ENCODE results near the gene CAGE1.
"Not testable (repeated sequence)": the region's sequence is repeated elsewhere in the genome, so short reads cannot be mapped to it uniquely, and the experiment has no call there.

CAGE1 gene

GRCh38 chr6:7406743-7407142, 17.2 kb upstream of the CAGE1 start:
- DNase-seq: no peak

- DNase-seq: no peak
Observed at GRCh38 chr6:7404546-7404945, 15.0 kb upstream of the CAGE1 start.

- DNase-seq: no peak
Observed at GRCh38 chr6:7402716-7403115, 13.2 kb upstream of the CAGE1 start.

GRCh38 chr6:7401075-7401474, 11.5 kb upstream of the CAGE1 start:
- no peak for DNase-seq

GRCh38 chr6:7392402-7392801, 2.9 kb upstream of the CAGE1 start:
- DNase-seq: no peak

GRCh38 chr6:7391151-7391550, 1.6 kb upstream of the CAGE1 start:
- DNase-seq: no peak

- peak in 1 of 2 donors; percentile 25 for DNase-seq
Observed at GRCh38 chr6:7390226-7390878, 810 bp upstream of the CAGE1 start.

- no peak for DNase-seq
Observed at GRCh38 chr6:7389162-7389450, 436 bp downstream of the CAGE1 start.

- DNase-seq: no peak
Observed at GRCh38 chr6:7381092-7381491, 8.4 kb downstream of the CAGE1 start.

- no peak for DNase-seq
Observed at GRCh38 chr6:7378740-7379139, 10.8 kb downstream of the CAGE1 start.

GRCh38 chr6:7377961-7378360, 11.6 kb downstream of the CAGE1 start:
- no peak for DNase-seq

- no peak for DNase-seq
Observed at GRCh38 chr6:7373739-7374138, 15.8 kb downstream of the CAGE1 start.

GRCh38 chr6:7367408-7367807, 22.1 kb downstream of the CAGE1 start:
- no peak for DNase-seq

- DNase-seq: not testable (repeated sequence)
Observed at GRCh38 chr6:7351916-7352315, 37.6 kb downstream of the CAGE1 start.

- DNase-seq: not testable (repeated sequence)
Observed at GRCh38 chr6:7350591-7350990, 39.0 kb downstream of the CAGE1 start.

GRCh38 chr6:7347551-7347997, 42.0 kb downstream of the CAGE1 start:
- not testable (repeated sequence) for DNase-seq

- not testable (repeated sequence) for DNase-seq
Observed at GRCh38 chr6:7344773-7345450, 44.6 kb downstream of the CAGE1 start.

- no peak for DNase-seq
Observed at GRCh38 chr6:7343546-7344475, 45.7 kb downstream of the CAGE1 start.

GRCh38 chr6:7341989-7342742, 47.4 kb downstream of the CAGE1 start:
- DNase-seq: no peak

GRCh38 chr6:7341271-7341670, 48.3 kb downstream of the CAGE1 start:
- DNase-seq: no peak

GRCh38 chr6:7339007-7339732, 50.4 kb downstream of the CAGE1 start:
- not testable (repeated sequence) for DNase-seq

GRCh38 chr6:7338031-7338430, 51.5 kb downstream of the CAGE1 start:
- no peak for DNase-seq

Data from hippocampal formation (tissue), 2 donors.